ENCODE measurements around the gene DENND1A.

GRCh38 chr9:123928533-123929176, 1.3 kb downstream of the DENND1A start:
- TF ChIP-seq, protein P1, sequence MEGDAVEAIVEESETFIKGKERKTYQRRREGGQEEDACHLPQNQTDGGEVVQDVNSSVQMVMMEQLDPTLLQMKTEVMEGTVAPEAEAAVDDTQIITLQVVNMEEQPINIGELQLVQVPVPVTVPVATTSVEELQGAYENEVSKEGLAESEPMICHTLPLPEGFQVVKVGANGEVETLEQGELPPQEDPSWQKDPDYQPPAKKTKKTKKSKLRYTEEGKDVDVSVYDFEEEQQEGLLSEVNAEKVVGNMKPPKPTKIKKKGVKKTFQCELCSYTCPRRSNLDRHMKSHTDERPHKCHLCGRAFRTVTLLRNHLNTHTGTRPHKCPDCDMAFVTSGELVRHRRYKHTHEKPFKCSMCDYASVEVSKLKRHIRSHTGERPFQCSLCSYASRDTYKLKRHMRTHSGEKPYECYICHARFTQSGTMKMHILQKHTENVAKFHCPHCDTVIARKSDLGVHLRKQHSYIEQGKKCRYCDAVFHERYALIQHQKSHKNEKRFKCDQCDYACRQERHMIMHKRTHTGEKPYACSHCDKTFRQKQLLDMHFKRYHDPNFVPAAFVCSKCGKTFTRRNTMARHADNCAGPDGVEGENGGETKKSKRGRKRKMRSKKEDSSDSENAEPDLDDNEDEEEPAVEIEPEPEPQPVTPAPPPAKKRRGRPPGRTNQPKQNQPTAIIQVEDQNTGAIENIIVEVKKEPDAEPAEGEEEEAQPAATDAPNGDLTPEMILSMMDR (IDR thresholded peaks at IDR 0.05), result no peak
- TF ChIP-seq POLR2A (IDR thresholded peaks at IDR 0.05), result no peak
